NK-92 (cell line): ENCODE measurements around the gene NOTCH2.
"Not testable (repeated sequence)": the region's sequence is repeated elsewhere in the genome, so short reads cannot be mapped to it uniquely, and the experiment has no call there.

ENCODE experiments used
- DNase-seq: peaks from one replicate; lab custom pipeline; 2025; ENCODE audit not compliant: unreplicated experiment; lab: John Stamatoyannopoulos, UW

The NOTCH2 gene

DNA sequence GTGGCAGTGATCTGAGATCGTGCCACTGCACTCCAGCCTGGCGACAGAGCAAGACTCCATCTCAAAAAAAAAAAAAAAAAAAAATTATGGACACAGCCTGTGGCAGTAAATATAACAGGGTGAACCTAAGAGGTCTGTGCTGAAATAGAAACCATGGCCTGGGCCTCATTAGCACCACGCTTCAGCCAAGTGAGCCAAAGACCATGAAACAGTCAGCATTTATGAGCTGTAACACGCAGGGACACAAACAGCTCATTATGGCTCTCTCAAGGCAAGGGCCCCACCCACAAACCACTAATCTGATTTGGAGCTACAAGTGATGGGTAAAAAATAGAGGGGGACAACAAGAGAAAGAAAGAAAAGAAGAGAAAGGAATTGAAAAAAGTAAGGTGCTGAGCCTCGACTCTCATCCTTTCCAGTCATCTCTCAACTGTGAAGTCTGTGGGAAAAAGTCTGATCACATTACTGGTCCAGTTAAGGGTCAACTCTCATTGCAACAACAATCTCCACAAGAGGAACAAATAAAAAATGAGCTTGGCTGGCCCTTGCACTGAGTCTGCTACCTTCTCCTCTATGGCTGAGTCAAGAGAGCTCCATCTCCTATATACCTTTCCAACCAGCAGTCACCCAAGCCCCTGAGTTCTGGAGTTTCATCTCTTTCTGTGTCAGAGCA is 93.7 kb downstream of the NOTCH2 start:
- not testable (repeated sequence) for DNase-seq

DNA sequence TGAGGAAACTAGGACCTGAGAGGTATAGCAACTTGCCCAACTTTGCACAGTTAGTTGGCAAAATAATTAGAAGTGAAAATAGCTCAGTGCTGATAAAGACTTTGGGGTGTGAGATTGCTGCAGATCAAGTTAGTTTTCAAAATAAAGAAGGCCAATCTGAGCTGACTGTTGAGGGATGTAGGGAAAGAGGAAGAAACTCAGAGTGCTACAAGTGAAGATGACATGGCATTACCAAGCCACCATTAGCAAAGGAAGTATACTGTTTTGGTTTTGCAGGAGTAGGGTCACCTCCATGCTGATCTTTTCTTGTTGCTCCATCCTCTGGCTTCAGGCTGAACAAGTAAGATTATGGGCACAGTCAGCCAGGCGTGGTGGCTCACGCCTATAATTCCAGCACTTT is 94.5 kb downstream of the NOTCH2 start:
- DNase-seq, result no peak

- no peak for DNase-seq
Observed at GRCh38 chr1:119974013-119974412, 95.4 kb downstream of the NOTCH2 start.

GRCh38 chr1:119971710-119972570 is 97.5 kb downstream of the NOTCH2 start:
- no peak for DNase-seq

GRCh38 chr1:119968601-119969000 is 100.9 kb downstream of the NOTCH2 start:
- DNase-seq, result no peak

DNA sequence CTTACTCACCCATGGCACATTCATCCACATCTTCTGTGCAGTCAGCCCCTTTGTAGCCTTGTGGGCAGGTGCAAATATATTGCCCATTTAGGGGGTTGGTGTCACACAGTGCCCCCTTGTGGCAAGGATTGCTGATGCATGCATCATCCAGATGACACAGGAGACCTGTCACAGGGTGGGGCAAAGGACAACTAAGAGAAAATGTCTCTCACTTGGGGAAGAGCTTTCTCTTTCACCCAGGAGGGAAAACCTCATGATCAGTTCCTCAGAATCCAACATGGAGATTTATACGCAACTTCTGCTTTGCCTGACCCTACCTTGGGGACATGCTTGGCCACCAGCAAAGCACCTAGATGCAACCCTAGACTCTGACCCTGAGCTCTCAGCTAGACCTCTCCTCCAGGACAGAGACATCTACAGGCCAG is 101.4 kb downstream of the NOTCH2 start:
- DNase-seq, result no peak

DNA sequence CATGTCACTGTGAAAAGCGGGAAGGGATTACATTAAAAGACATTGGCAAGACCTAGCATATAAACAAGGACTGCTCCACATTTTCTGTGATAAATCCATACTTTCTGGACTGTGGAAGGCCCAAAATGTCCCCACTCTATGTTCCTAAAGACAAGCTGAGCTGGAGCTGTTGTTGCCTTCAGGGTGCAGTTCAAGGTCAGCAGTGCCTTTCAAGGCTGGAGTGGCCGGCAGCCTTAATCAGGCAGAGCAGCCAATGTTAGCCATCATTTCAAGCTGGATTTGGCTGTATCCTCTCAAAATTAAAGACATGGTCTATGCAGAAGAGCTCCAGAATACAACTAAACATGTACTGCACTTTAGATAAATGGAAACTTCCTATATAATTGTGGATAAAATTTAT is 102.8 kb downstream of the NOTCH2 start:
- no peak for DNase-seq

- DNase-seq, result no peak
Observed at GRCh38 chr1:119966020-119966419, 103.4 kb downstream of the NOTCH2 start.

- DNase-seq, result no peak
Observed at GRCh38 chr1:119964673-119965363, 104.6 kb downstream of the NOTCH2 start.

DNA sequence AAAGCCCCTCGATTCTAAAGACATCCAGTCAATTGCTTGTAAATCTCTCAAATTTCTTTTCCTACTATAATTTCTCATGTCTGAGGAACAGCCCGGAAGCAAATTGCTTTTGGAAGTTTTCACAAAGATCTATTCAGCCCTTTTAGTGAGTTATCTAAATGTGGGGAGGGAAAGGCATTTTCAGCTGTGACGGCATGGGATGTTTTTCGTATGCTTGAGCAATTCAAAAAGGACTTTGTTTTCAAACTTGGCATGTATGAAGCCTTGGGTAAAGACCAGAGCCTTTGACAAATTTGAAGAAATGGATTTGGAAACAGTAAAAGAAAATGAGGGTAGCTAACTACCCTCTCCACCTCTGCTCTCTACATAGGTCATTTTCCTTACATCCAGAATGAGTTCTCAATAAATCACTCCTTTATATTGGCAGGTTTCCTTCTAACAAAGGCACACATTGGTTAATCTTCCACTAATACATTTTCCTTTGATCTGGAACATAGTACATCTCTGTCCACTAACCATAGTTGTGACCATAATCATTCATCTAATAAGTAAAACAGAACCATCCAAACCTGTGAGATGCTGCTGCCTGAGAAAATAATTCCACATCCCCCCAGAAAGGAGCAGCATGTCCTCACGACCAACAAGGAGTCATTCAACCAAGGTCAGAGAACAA is 107.0 kb downstream of the NOTCH2 start:
- no peak for DNase-seq

GRCh38 chr1:119960501-119960900 is 109.0 kb downstream of the NOTCH2 start:
- no peak for DNase-seq

DNA sequence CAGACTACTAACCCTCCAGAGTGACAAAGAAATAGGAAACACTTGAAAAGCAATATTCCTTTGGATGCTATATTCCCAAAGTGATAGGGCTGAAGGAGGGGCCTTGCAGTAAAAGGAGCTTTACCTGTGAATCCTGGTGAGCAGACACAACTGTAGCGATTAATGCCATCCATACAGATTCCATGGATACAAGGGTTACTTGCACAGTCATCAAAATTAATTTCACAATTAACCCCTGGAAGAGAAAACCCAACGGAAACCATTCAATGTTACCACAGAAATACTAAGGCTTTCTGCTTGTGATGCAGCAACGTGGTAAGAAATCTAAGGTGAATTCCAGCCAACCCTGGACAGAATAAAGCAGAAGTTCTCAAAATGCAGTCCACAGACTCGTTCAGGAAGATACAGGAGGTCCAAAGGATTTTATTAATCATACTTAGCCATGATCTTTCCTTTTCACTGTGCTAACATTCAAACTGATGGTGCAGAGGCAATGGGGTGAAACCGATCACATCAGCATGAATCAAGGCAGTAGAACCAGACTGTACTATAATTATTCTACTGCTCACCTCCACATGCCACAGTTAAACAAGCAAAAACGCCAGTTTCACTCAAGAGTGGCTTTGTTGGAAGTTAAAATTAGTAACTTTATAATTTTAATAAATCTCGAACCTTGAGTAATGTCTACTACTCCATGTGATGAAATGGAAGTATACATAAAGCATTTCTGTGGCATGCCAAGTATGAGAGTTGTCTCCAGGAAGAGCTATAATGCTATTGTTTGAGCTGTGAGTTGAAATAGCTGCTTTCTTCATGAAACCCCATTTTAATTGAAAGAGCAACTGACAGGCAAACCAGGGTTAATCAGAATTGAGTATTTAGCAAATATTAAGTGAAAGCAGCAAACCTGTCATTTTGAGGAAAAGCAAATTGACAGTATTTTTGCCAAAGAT is 109.9 kb downstream of the NOTCH2 start:
- no peak for DNase-seq

GRCh38 chr1:119958223-119958622 is 111.2 kb downstream of the NOTCH2 start:
- DNase-seq, result no peak

- no peak for DNase-seq
Observed at GRCh38 chr1:119956306-119956705, 113.2 kb downstream of the NOTCH2 start.

- no peak for DNase-seq
Observed at GRCh38 chr1:119954476-119955422, 114.7 kb downstream of the NOTCH2 start.

DNA sequence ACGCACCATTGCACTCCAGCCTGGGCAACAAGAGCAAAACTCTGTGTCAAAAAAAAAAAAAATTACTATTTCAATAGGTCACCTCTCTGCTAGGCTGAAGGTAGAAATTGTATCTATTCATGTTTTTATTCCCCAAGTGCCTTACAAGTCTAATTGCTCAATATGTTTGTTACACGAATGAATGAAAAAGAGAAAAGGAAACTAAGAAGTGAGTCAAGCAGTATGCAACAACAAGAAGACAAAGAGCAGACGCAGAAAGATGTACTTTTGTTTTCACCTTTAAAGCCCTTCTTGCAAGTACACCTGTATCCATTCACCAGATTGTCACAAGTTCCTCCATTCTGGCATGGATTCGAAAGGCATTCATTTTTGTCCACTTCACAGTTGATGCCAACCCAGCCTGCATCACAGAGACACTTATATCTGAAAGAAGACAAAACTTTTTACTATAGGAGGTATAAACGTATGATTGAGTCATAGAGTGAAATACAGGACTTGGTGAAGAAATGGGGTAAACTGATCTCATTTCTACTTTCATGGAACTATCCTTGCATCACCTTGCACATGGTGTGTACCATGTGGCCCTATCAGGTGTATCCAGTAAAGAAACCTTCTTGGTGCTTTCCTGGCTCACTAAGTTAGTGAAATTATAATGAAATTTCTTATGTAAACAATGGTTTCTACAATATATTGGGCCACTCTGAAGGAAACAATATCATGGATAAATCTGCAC is 116.0 kb downstream of the NOTCH2 start:
- DNase-seq, result no peak

- no peak for DNase-seq
Observed at GRCh38 chr1:119952496-119952895, 117.0 kb downstream of the NOTCH2 start.
